Measurements from ENCODE around the gene ZNF569. TPM values are rescaled to one million over a fixed set of nuclear protein-coding genes. Genes with fewer than 3 reads are reported as not detected.

Gene ZNF569
- total RNA-seq, 1 experiment from 2014 or later, result 3.8 TPM

DNA sequence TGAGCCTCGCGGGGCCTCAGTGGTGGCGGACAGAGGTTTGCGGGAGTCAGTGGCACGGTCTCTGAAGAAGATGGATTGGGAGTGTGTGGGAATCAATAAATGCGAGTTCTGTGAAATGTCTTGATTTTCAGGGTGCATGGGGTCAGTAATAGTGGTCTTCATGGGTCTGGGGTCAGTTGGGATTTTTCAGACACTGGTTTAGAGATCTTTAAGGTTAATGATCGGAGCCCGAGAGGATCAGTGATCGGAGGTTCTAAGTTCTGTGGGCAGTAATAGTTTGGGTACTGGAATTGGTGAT, 39.9 kb upstream of the ZNF569 start:
- H3K4me3 Mint-ChIP-seq (ENCODE audit: low read depth, unreplicated experiment), result no peak overlapping the region
- no peaks in the 10 kb centered on the region for H3K36me3 Mint-ChIP-seq (ENCODE audit: insufficient read depth, unreplicated experiment)
- H3K27ac Mint-ChIP-seq (ENCODE audit: unreplicated experiment), result no peak overlapping the region
- no peak for DNase-seq
- no TSS peak for BruUV-seq (replicated peaks)
- CTCF ChIA-PET, result no interaction called here
- intact Hi-C loops (cut with micrococcal nuclease; ENCODE audit: unreplicated experiment), result no loop called here
- no peaks in the 10 kb centered on the region for H3K27me3 Mint-ChIP-seq (ENCODE audit: unreplicated experiment)
- TF ChIP-seq, protein P1, sequence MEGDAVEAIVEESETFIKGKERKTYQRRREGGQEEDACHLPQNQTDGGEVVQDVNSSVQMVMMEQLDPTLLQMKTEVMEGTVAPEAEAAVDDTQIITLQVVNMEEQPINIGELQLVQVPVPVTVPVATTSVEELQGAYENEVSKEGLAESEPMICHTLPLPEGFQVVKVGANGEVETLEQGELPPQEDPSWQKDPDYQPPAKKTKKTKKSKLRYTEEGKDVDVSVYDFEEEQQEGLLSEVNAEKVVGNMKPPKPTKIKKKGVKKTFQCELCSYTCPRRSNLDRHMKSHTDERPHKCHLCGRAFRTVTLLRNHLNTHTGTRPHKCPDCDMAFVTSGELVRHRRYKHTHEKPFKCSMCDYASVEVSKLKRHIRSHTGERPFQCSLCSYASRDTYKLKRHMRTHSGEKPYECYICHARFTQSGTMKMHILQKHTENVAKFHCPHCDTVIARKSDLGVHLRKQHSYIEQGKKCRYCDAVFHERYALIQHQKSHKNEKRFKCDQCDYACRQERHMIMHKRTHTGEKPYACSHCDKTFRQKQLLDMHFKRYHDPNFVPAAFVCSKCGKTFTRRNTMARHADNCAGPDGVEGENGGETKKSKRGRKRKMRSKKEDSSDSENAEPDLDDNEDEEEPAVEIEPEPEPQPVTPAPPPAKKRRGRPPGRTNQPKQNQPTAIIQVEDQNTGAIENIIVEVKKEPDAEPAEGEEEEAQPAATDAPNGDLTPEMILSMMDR (IDR thresholded peaks at IDR 0.05; ENCODE audit: unreplicated experiment), result no peak
- H3K4me1 Mint-ChIP-seq (ENCODE audit: low read depth, unreplicated experiment), result no peaks in the 10 kb centered on the region
- H3K9me3 Mint-ChIP-seq (ENCODE audit: low read depth, unreplicated experiment), result peaks cover 13% of the 10 kb centered on the region

DNA sequence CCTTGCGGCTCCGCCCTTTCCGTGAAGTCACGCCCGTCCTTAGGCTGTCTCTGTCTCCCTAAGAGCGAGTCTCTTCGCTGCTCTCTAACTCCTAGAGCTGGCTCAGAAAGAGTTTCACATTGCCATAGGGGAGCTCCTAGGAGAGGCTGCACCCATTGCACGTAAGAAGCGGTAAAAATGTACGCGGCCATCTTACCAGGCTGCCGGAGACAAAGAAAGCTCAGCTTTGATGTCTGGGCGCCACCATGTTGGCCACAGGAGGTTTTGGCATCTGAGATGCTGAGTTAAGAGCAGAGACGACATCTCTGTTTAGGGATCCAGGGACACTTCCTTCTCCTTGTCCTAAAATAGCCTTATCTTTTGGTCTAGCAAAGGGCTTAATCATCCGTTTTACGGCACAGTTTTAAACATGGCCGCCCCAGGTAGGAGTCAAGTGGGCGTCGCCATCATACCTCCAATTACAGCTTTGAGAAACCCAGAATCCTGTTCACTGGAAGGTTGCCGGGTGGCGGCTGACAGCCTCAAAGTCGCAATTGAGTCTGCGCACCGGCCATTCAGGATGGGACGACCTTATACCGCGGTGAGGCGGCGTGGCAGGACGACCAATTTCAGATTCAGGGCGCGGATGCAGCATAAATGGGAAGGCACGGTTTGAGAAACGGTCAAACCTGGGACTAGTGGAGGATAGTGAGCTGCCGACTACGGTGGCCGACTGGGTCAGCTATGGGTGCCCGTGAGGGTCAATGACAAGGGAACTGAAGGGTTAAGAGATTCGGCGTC, 39.3 kb upstream of the ZNF569 start, which contains the start of gene ZNF793:
Gene ZNF793, plus strand, starts transcription at position 553 of the 780 bp plus-strand sequence. CDS start 16,501 bp downstream, outside the sequence.
- Mint-ChIP-seq H3K4me3 (ENCODE audit: low read depth, unreplicated experiment) (no peak within 1 kb of the TSS), H3K9me3 (ENCODE audit: low read depth, unreplicated experiment) (peaks cover 16% of the 10 kb centered on the region), H3K27ac (ENCODE audit: unreplicated experiment) (no peak within 1 kb of the TSS), H3K27me3 (ENCODE audit: unreplicated experiment) (no peaks in the 10 kb centered on the region), H3K36me3 (ENCODE audit: insufficient read depth, unreplicated experiment) (no peaks in the 10 kb centered on the region), H3K4me1 (ENCODE audit: low read depth, unreplicated experiment) (no peaks in the 10 kb centered on the region)
- TF ChIP-seq, protein P1 (IDR thresholded peaks at IDR 0.05; ENCODE audit: unreplicated experiment), result no peak
- DNase-seq, result no peak
- CTCF ChIA-PET, result no interaction called here
- intact Hi-C loops (cut with micrococcal nuclease; ENCODE audit: unreplicated experiment), result no loop called here
- BruUV-seq (replicated peaks), result no TSS peak

DNA sequence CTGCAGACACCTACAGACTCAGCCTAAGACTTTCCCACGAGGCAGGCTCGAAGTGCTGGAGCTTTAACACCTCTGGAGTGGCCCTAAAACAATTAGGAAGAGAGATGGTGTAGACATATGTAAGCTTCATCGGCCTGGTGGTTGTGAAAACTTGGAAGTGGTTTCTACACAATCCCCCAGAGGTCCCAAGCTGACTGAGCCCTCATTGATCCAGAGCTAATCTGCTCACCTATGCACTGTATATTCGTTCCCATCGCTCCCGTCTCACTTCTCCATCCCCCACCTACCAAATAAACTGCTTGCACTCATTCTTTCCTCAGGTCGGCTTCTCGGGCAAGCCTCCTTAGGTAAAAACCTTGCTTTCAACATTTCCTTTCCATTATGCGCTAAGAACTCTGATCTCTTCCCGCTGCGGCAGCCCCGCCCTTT, 38.7 kb upstream of the ZNF569 start:
- Mint-ChIP-seq H3K4me3 (ENCODE audit: low read depth, unreplicated experiment) (no peak overlapping the region), H3K27ac (ENCODE audit: unreplicated experiment) (no peak overlapping the region), H3K36me3 (ENCODE audit: insufficient read depth, unreplicated experiment) (no peaks in the 10 kb centered on the region), H3K9me3 (ENCODE audit: low read depth, unreplicated experiment) (peaks cover 20% of the 10 kb centered on the region), H3K27me3 (ENCODE audit: unreplicated experiment) (no peaks in the 10 kb centered on the region), H3K4me1 (ENCODE audit: low read depth, unreplicated experiment) (no peaks in the 10 kb centered on the region)
- intact Hi-C loops (cut with micrococcal nuclease; ENCODE audit: unreplicated experiment), result no loop called here
- TF ChIP-seq, protein P1 (IDR thresholded peaks at IDR 0.05; ENCODE audit: unreplicated experiment), result no peak
- CTCF ChIA-PET, result no interaction called here
- no peak for DNase-seq
- no TSS peak for BruUV-seq (replicated peaks)

DNA sequence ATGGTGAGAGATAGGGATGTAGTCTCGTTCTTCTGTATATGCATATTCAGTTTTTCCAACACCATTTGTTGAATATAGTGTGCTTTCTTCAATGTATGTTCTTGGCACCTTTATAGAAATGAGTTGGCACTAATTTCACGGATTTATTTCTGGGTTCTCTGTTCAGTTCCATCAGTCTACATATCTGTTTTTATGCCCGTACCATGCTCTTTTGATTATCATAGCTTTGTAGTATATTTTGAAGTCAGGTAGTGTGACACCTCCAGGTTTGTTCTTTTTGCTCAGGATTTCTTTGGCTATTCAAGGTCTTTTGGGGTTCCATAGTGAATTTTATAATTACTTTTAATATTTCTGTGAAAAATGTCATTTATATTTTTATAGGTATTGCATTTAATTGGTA, 25.0 kb upstream of the ZNF569 start:
- Mint-ChIP-seq H3K27ac (ENCODE audit: unreplicated experiment) (no peak overlapping the region), H3K36me3 (ENCODE audit: insufficient read depth, unreplicated experiment) (no peaks in the 10 kb centered on the region), H3K9me3 (ENCODE audit: low read depth, unreplicated experiment) (peaks cover 17% of the 10 kb centered on the region), H3K4me3 (ENCODE audit: low read depth, unreplicated experiment) (no peak overlapping the region), H3K27me3 (ENCODE audit: unreplicated experiment) (no peaks in the 10 kb centered on the region), H3K4me1 (ENCODE audit: low read depth, unreplicated experiment) (no peaks in the 10 kb centered on the region)
- intact Hi-C loops (cut with micrococcal nuclease; ENCODE audit: unreplicated experiment), result no loop called here
- no peak for DNase-seq
- CTCF ChIA-PET, result interaction anchor here (0.6 kb wide), 1 partner anchor 1658 kb away, joined by 3 read pairs; no protein-coding TSS in a partner anchor
- BruUV-seq (replicated peaks), result no TSS peak
- TF ChIP-seq, protein P1 (IDR thresholded peaks at IDR 0.05; ENCODE audit: unreplicated experiment), result no peak

Data from Calu3 (cell line).